ENCODE results near the gene AKAP13.

AKAP13 gene

GRCh38 chr15:85381850-85382751, 1.7 kb downstream of the AKAP13 start:
- no peaks in the 10 kb centered on the region for H3K27me3 ChIP-seq (ENCODE audit: control insufficient read depth, insufficient read depth, low read length)
- no peak overlapping the region for H3K9ac ChIP-seq (ENCODE audit: low read length)
- no peaks in the 10 kb centered on the region for H3K4me1 ChIP-seq (ENCODE audit: control insufficient read depth, insufficient read depth, low read length)
- peak overlapping the region; percentile 62 for H3K27ac ChIP-seq (ENCODE audit: low read depth, low read length)
- H3K36me3 ChIP-seq (ENCODE audit: control insufficient read depth, insufficient read depth, low read length): no peaks in the 10 kb centered on the region
- peak overlapping the region; percentile 74 for H3K4me3 ChIP-seq (ENCODE audit: low read length)

DNA sequence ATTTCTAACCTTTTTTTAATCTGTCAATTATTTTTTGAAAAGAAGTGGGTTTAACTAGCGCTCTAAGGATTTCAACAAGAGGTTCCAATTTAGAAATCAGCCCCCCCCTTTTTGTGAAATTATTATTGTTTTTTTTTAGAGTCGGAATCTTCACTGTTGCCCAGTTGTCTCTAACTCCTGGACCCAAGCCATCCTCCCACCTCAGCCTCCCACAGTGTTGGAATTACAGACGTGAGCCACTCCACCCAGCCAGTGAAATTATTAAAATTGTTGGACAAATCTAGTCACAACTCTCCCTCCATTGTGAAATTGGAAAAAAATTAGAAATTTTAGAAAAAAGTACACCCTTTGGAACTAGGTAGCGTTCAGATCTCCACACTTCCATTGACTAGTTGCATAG, 2.5 kb downstream of the AKAP13 start:
- Histone ChIP-seq H3K27me3 (ENCODE audit: control insufficient read depth, insufficient read depth, low read length) (no peaks in the 10 kb centered on the region), H3K4me1 (ENCODE audit: control insufficient read depth, insufficient read depth, low read length) (no peaks in the 10 kb centered on the region), H3K27ac (ENCODE audit: low read depth, low read length) (no peak overlapping the region), H3K4me3 (ENCODE audit: low read length) (no peak overlapping the region), H3K36me3 (ENCODE audit: control insufficient read depth, insufficient read depth, low read length) (no peaks in the 10 kb centered on the region), H3K9ac (ENCODE audit: low read length) (no peak overlapping the region)

DNA sequence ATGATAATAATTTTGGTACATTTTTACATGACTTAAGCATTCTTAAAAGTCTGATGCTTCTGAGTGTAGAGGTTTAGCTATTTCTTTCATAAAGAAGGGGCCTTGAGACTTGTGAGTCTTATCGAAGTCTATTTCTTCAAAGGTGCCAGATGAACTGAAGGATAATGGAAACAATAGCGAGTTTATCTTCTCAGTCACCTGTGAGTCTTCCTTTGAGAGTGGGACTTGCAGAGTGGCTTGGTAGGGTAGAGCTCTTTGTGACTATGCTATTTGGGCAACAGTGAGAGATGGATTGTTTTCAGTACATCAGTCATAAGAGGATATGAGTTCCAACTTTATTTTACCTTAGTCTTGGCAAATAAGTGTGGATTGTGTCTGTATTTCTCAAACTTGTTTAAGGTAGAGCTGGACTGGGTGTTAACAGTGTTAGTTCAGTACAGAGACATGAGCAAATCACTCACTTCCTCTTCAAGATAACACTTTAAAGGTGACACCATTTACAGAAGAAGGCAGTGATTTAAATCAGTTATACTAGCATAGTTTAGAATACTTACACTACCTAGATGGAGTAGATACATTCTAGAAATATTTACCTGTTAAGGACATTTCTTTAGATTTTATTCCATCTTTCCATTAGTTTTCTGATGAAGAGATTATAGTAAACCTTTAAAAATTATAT, 3.2 kb downstream of the AKAP13 start:
- Histone ChIP-seq H3K4me3 (ENCODE audit: low read length) (no peak overlapping the region), H3K27me3 (ENCODE audit: control insufficient read depth, insufficient read depth, low read length) (no peaks in the 10 kb centered on the region), H3K9ac (ENCODE audit: low read length) (no peak overlapping the region), H3K36me3 (ENCODE audit: control insufficient read depth, insufficient read depth, low read length) (no peaks in the 10 kb centered on the region), H3K4me1 (ENCODE audit: control insufficient read depth, insufficient read depth, low read length) (no peaks in the 10 kb centered on the region), H3K27ac (ENCODE audit: low read depth, low read length) (no peak overlapping the region)

GRCh38 chr15:85386261-85386660, 5.9 kb downstream of the AKAP13 start:
- no peak overlapping the region for H3K4me3 ChIP-seq (ENCODE audit: low read length)
- no peaks in the 10 kb centered on the region for H3K27me3 ChIP-seq (ENCODE audit: control insufficient read depth, insufficient read depth, low read length)
- no peak overlapping the region for H3K27ac ChIP-seq (ENCODE audit: low read depth, low read length)
- H3K4me1 ChIP-seq (ENCODE audit: control insufficient read depth, insufficient read depth, low read length): no peaks in the 10 kb centered on the region
- H3K9ac ChIP-seq (ENCODE audit: low read length): no peak overlapping the region
- no peaks in the 10 kb centered on the region for H3K36me3 ChIP-seq (ENCODE audit: control insufficient read depth, insufficient read depth, low read length)

DNA sequence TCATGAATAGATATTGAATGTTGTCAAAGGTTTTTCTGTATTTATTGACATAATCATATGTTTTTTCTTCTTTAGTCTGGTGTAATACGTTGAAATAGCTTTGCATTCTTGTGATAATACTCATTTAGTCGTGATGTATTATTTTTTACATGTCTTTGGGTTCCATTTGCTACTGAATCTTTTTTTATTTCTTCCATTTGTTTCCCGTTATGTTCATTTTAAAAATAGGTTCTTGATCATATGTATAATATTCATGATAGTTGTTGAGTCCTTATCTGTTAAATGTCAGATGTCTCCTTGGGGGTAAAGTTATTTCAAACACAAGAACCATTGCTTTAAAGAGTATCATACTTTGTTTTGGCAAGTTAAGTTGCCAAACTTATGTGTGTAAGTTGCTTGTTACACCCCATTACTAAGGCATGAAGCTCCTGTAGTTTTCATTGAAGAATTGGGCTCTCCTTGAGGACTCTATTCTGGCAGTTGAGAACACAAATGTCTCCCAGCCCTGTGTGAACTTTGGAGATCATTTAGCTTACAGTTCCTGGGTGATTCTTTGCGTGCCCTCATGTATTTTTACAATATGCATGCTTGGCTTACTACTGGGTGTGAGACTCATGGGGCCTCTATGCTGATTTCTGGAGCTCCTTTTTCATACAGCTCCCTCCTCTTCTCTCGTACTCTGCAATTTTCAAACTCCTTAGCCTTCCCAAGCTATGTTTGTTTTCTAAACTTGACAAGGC, 8.3 kb downstream of the AKAP13 start:
- H3K27ac ChIP-seq (ENCODE audit: low read depth, low read length): no peak overlapping the region
- no peak overlapping the region for H3K9ac ChIP-seq (ENCODE audit: low read length)
- no peaks in the 10 kb centered on the region for H3K27me3 ChIP-seq (ENCODE audit: control insufficient read depth, insufficient read depth, low read length)
- no peaks in the 10 kb centered on the region for H3K36me3 ChIP-seq (ENCODE audit: control insufficient read depth, insufficient read depth, low read length)
- H3K4me3 ChIP-seq (ENCODE audit: low read length): no peak overlapping the region
- no peaks in the 10 kb centered on the region for H3K4me1 ChIP-seq (ENCODE audit: control insufficient read depth, insufficient read depth, low read length)

DNA sequence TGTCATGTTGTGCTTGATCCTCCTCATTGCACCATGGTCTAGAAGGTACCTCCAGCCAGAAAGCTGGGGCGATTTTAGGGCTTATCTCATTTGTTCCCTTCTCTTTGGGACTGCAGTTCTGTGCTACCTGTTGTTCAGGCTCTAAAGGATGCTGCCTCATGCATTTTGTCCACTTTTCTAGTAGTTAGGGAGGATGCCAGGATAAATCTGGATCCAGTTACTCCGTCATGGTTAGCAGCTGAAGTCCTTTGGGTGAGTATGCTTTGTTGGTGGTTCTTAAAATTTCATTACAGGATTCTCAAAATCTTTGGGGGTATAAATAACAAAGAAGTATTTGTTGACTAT, 8.9 kb downstream of the AKAP13 start:
- H3K4me1 ChIP-seq (ENCODE audit: control insufficient read depth, insufficient read depth, low read length): peaks cover 1% of the 10 kb centered on the region
- H3K36me3 ChIP-seq (ENCODE audit: control insufficient read depth, insufficient read depth, low read length): no peaks in the 10 kb centered on the region
- H3K4me3 ChIP-seq (ENCODE audit: low read length): no peak overlapping the region
- H3K27ac ChIP-seq (ENCODE audit: low read depth, low read length): no peak overlapping the region
- H3K27me3 ChIP-seq (ENCODE audit: control insufficient read depth, insufficient read depth, low read length): no peaks in the 10 kb centered on the region
- H3K9ac ChIP-seq (ENCODE audit: low read length): no peak overlapping the region

- Histone ChIP-seq H3K27ac (ENCODE audit: low read depth, low read length) (no peak overlapping the region), H3K36me3 (ENCODE audit: control insufficient read depth, insufficient read depth, low read length) (no peaks in the 10 kb centered on the region), H3K4me1 (ENCODE audit: control insufficient read depth, insufficient read depth, low read length) (peaks cover 6% of the 10 kb centered on the region)
Measured at GRCh38 chr15:85389772-85390171, 9.4 kb downstream of the AKAP13 start.

GRCh38 chr15:85393210-85393609, 12.8 kb downstream of the AKAP13 start:
- H3K4me1 ChIP-seq (ENCODE audit: control insufficient read depth, insufficient read depth, low read length): peaks cover 14% of the 10 kb centered on the region
- H3K27ac ChIP-seq (ENCODE audit: low read depth, low read length): no peak overlapping the region
- no peak overlapping the region for H3K4me3 ChIP-seq (ENCODE audit: low read length)
- no peak overlapping the region for H3K9ac ChIP-seq (ENCODE audit: low read length)
- no peaks in the 10 kb centered on the region for H3K27me3 ChIP-seq (ENCODE audit: control insufficient read depth, insufficient read depth, low read length)
- H3K36me3 ChIP-seq (ENCODE audit: control insufficient read depth, insufficient read depth, low read length): no peaks in the 10 kb centered on the region

More at GRCh38 chr15:85389772-85390171, 9.4 kb downstream of the AKAP13 start:
- Histone ChIP-seq H3K9ac (ENCODE audit: low read length) (no peak overlapping the region), H3K4me3 (ENCODE audit: low read length) (no peak overlapping the region), H3K27me3 (ENCODE audit: control insufficient read depth, insufficient read depth, low read length) (no peaks in the 10 kb centered on the region)

- H3K4me3 ChIP-seq (ENCODE audit: low read length): no peak overlapping the region
- no peaks in the 10 kb centered on the region for H3K36me3 ChIP-seq (ENCODE audit: control insufficient read depth, insufficient read depth, low read length)
- no peak overlapping the region for H3K27ac ChIP-seq (ENCODE audit: low read depth, low read length)
- H3K4me1 ChIP-seq (ENCODE audit: control insufficient read depth, insufficient read depth, low read length): peaks cover 14% of the 10 kb centered on the region
- no peak overlapping the region for H3K9ac ChIP-seq (ENCODE audit: low read length)
- no peaks in the 10 kb centered on the region for H3K27me3 ChIP-seq (ENCODE audit: control insufficient read depth, insufficient read depth, low read length)
Measured at GRCh38 chr15:85394554-85395333, 14.3 kb downstream of the AKAP13 start.

- Histone ChIP-seq H3K9ac (ENCODE audit: low read length) (no peak overlapping the region), H3K4me1 (ENCODE audit: control insufficient read depth, insufficient read depth, low read length) (peaks cover 17% of the 10 kb centered on the region), H3K36me3 (ENCODE audit: control insufficient read depth, insufficient read depth, low read length) (no peaks in the 10 kb centered on the region), H3K27ac (ENCODE audit: low read depth, low read length) (no peak overlapping the region), H3K27me3 (ENCODE audit: control insufficient read depth, insufficient read depth, low read length) (no peaks in the 10 kb centered on the region), H3K4me3 (ENCODE audit: low read length) (no peak overlapping the region)
Measured at GRCh38 chr15:85396554-85396953, 16.2 kb downstream of the AKAP13 start.

GRCh38 chr15:85397151-85397550, 16.7 kb downstream of the AKAP13 start:
- peaks cover 17% of the 10 kb centered on the region for H3K4me1 ChIP-seq (ENCODE audit: control insufficient read depth, insufficient read depth, low read length)

GRCh38 chr15:85397926-85398325, 17.5 kb downstream of the AKAP13 start:
- no peaks in the 10 kb centered on the region for H3K36me3 ChIP-seq (ENCODE audit: control insufficient read depth, insufficient read depth, low read length)
- H3K9ac ChIP-seq (ENCODE audit: low read length): no peak overlapping the region
- H3K4me3 ChIP-seq (ENCODE audit: low read length): no peak overlapping the region
- no peak overlapping the region for H3K27ac ChIP-seq (ENCODE audit: low read depth, low read length)
- no peaks in the 10 kb centered on the region for H3K27me3 ChIP-seq (ENCODE audit: control insufficient read depth, insufficient read depth, low read length)
- peaks cover 17% of the 10 kb centered on the region for H3K4me1 ChIP-seq (ENCODE audit: control insufficient read depth, insufficient read depth, low read length)

More at GRCh38 chr15:85397151-85397550, 16.7 kb downstream of the AKAP13 start:
- no peak overlapping the region for H3K27ac ChIP-seq (ENCODE audit: low read depth, low read length)
- H3K4me3 ChIP-seq (ENCODE audit: low read length): no peak overlapping the region
- no peaks in the 10 kb centered on the region for H3K36me3 ChIP-seq (ENCODE audit: control insufficient read depth, insufficient read depth, low read length)
- H3K27me3 ChIP-seq (ENCODE audit: control insufficient read depth, insufficient read depth, low read length): no peaks in the 10 kb centered on the region
- H3K9ac ChIP-seq (ENCODE audit: low read length): no peak overlapping the region

All from rectal smooth muscle tissue (tissue), 1 donor.